Liver (tissue), 9 donors: Measurements from ENCODE around the gene DENND4A. TPM values are rescaled to one million over a fixed set of nuclear protein-coding genes. Genes with fewer than 3 reads are reported as not detected.

ENCODE experiments used
- DNase-seq: peaks from one replicate; pipeline ENCODE4 v3.0.0-alpha.2; 2017; ENCODE audit warnings: low spot score
- H3K27ac ChIP-seq, 2 donors: one replicate each; pipeline ENCODE4 v1.7.0; 2013; ENCODE audit warnings: inconsistent platforms in 2 of 2, low read length in 2 of 2, control low read depth in 1 of 2, low read depth in 1 of 2, mild to moderate bottlenecking in 1 of 2
- H3K27me3 ChIP-seq, 4 donors: one replicate each; pipeline versions ENCODE4 v1.6.1 to v1.7.0; 2013; ENCODE audit warnings: low read length in 3 of 4, inconsistent platforms in 1 of 4, mild to moderate bottlenecking in 1 of 4, moderate library complexity in 1 of 4; ENCODE audit not compliant: control insufficient read depth in 4 of 4, insufficient read depth in 4 of 4
- H3K36me3 ChIP-seq, 4 donors: one replicate each; pipeline versions ENCODE4 v1.6.1 to v1.7.0; 2013; ENCODE audit warnings: low read length in 3 of 4, mild to moderate bottlenecking in 3 of 4, low read depth in 1 of 4, moderate library complexity in 1 of 4; ENCODE audit not compliant: control insufficient read depth in 4 of 4, insufficient read depth in 3 of 4
- H3K4me1 ChIP-seq, 4 donors: one replicate each; pipeline versions ENCODE4 v1.6.1 to v1.7.0; 2013; ENCODE audit warnings: low read length in 3 of 4, mild to moderate bottlenecking in 3 of 4, moderate library complexity in 1 of 4; ENCODE audit not compliant: control insufficient read depth in 4 of 4, insufficient read depth in 4 of 4
- H3K4me3 ChIP-seq, 3 donors: one replicate each; pipeline versions ENCODE4 v1.6.1 to v1.7.0; 2013; ENCODE audit warnings: low read length in 3 of 3, control low read depth in 1 of 3, low read depth in 1 of 3, mild to moderate bottlenecking in 1 of 3
- H3K9ac ChIP-seq, 2 donors: one replicate each; pipeline ENCODE4 v1.7.0; 2013; ENCODE audit warnings: low read length in 2 of 2, mild to moderate bottlenecking in 2 of 2, moderate library complexity in 2 of 2, control low read depth in 1 of 2, low read depth in 1 of 2
- H3K9me3 ChIP-seq, 4 donors: one replicate each; pipeline versions ENCODE4 v1.6.1 to v1.7.0; 2013; ENCODE audit warnings: low read length in 3 of 4; ENCODE audit not compliant: control insufficient read depth in 4 of 4
- CTCF ChIP-seq: fragments of 150-350 bp; IDR thresholded peaks from 2 replicates; pipeline ENCODE4 v1.5.1; 2017; ENCODE audit warnings: improper control_type of control experiment, low read depth, low read length; ENCODE audit not compliant: missing input control
- EGR1 ChIP-seq, 2 donors: IDR thresholded peaks; 2 replicates each; pipeline ENCODE4 v1.6.1; 2016 to 2018; ENCODE audit warnings: antibody characterized with exemption in 2 of 2, low read depth in 2 of 2
- FOXA1 ChIP-seq: IDR thresholded peaks from 2 replicates; pipeline ENCODE4 v1.6.1; 2016; ENCODE audit warnings: antibody characterized with exemption
- FOXA2 ChIP-seq: IDR thresholded peaks from 2 replicates; pipeline ENCODE4 v1.6.1; 2016; ENCODE audit warnings: antibody characterized with exemption
- GABPA ChIP-seq, 2 donors: IDR thresholded peaks in 1 of 2; conservative IDR thresholded peaks in 1 of 2; 2 replicates each; pipeline ENCODE4 v1.6.1; 2016; ENCODE audit warnings: antibody characterized with exemption in 2 of 2, mild to moderate bottlenecking in 1 of 2, moderate library complexity in 1 of 2
- HNF4A ChIP-seq, 2 donors: conservative IDR thresholded peaks; 2 replicates each; pipeline ENCODE4 v1.6.1; 2016; ENCODE audit warnings: antibody characterized with exemption in 2 of 2, mild to moderate bottlenecking in 2 of 2
- HNF4G ChIP-seq: IDR thresholded peaks from 2 replicates; pipeline ENCODE4 v1.6.1; 2016; ENCODE audit warnings: antibody characterized with exemption
- JUND ChIP-seq, 2 donors: IDR thresholded peaks; 2 replicates each; pipeline ENCODE4 v1.6.1; 2016; ENCODE audit warnings: antibody characterized with exemption in 2 of 2
- NR2F2 ChIP-seq: IDR thresholded peaks from 2 replicates; pipeline ENCODE4 v1.6.1; 2016; ENCODE audit warnings: antibody characterized with exemption
- RAD21 ChIP-seq, 2 donors: IDR thresholded peaks; 2 replicates each; pipeline ENCODE4 v1.6.1; 2016; ENCODE audit warnings: antibody characterized with exemption in 2 of 2, mild to moderate bottlenecking in 2 of 2
- REST ChIP-seq: IDR thresholded peaks from 2 replicates; pipeline ENCODE4 v1.6.1; 2016; ENCODE audit warnings: antibody characterized with exemption, mild to moderate bottlenecking
- SP1 ChIP-seq: IDR thresholded peaks from 2 replicates; pipeline ENCODE4 v1.6.1; 2018; ENCODE audit warnings: antibody characterized with exemption, mild to moderate bottlenecking
- TAF1 ChIP-seq: conservative IDR thresholded peaks from 2 replicates; pipeline ENCODE4 v1.6.1; 2016; ENCODE audit warnings: antibody characterized with exemption, mild to moderate bottlenecking
- YY1 ChIP-seq: IDR thresholded peaks from 2 replicates; pipeline ENCODE4 v1.6.1; 2016; ENCODE audit warnings: antibody characterized with exemption, mild to moderate bottlenecking
- ZBTB33 ChIP-seq: IDR thresholded peaks from 2 replicates; pipeline ENCODE4 v1.6.1; 2016; ENCODE audit warnings: antibody characterized with exemption
- WGBS: extraction: QIAGEN DNeasy Blood & Tissue Kit; methylation state at CpG from one replicate; pipeline ENCODE4 v1.1.7; 2013; 5-methylcytosine and 5-hydroxymethylcytosine counted together
- polyA plus RNA-seq, 2 donors: library from polyadenylated mRNA; stranded (reverse) in 1 of 2; unstranded in 1 of 2; fragments of 200-250 nt in 1 of 2; fragments of >200 nt in 1 of 2; fragmentation: Nextera tagmentation in 1 of 2; extraction: Ambion mirVana in 1 of 2; gene quantifications; one replicate each; pipeline versions ENCODE4 v1.2.1 to v1.2.3, GENCODE V29; 2013 to 2015
- total RNA-seq, 2 donors: library from RNA; depleted of rRNA; stranded (reverse); fragments of >200 nt; gene quantifications; one replicate each; pipeline ENCODE4 v1.2.3, GENCODE V29; 2014
- TF ChIP-seq, protein P1 (sequence below): IDR thresholded peaks from 2 replicates; pipeline ENCODE4 v1.6.1; 2016; ENCODE audit warnings: antibody characterized with exemption
- TF ChIP-seq, protein P2 (sequence below): IDR thresholded peaks from 2 replicates; pipeline ENCODE4 v1.6.1; 2016; ENCODE audit warnings: antibody characterized with exemption
- donor health status: healthy.
- donor health status: healthy.
- donor health status: healthy.
- donor health status: healthy.
- donor health status: healthy.

The DENND4A gene
- total and polyA plus RNA-seq, 4 donors = 5.2 to 75.5 (median 23.9) TPM

GRCh38 chr15:65834603-65835282 is 42.6 kb upstream of the DENND4A start:
- no peak for DNase-seq
- Histone ChIP-seq H3K9ac (no peak overlapping the region), H3K4me1 (peaks cover 13 to 27% (median 20%) of the 10 kb centered on the region in 4 donors), H3K9me3 (no peaks in the 10 kb centered on the region), H3K36me3 (no peaks in the 10 kb centered on the region), H3K27ac (no peak overlapping the region), H3K27me3 (no peaks in the 10 kb centered on the region), H3K4me3 (no peak overlapping the region)
- WGBS = 98% methylated on average over 8 of the region's 8 CpGs
- TF ChIP-seq HNF4G (no peak), EGR1 (IDR thresholded peaks at IDR 0.05; ENCODE audit: low read depth in 2 of 2) (no peak), RAD21 (IDR thresholded peaks at IDR 0.05) (no peak), NR2F2 (no peak), CTCF (no peak), JUND (IDR thresholded peaks at IDR 0.05) (no peak), GABPA (IDR thresholded peaks at IDR 0.05 in 1 of 2, conservative IDR thresholded peaks at IDR 0.05 in 1 of 2) (no peak), FOXA2 (no peak), TAF1 (no peak), HNF4A (conservative IDR thresholded peaks at IDR 0.05) (no peak), REST (no peak), SP1 (no peak), FOXA1 (no peak), ZBTB33 (no peak), YY1 (no peak)
- TF ChIP-seq, protein P1, sequence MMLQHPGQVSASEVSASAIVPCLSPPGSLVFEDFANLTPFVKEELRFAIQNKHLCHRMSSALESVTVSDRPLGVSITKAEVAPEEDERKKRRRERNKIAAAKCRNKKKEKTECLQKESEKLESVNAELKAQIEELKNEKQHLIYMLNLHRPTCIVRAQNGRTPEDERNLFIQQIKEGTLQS = no peak
- TF ChIP-seq, protein P2, sequence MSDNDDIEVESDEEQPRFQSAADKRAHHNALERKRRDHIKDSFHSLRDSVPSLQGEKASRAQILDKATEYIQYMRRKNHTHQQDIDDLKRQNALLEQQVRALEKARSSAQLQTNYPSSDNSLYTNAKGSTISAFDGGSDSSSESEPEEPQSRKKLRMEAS = no peak
